Measurements from ENCODE around the gene KIF2B.
"Not testable (repeated sequence)": the region's sequence is repeated elsewhere in the genome, so short reads cannot be mapped to it uniquely, and the experiment has no call there.

KIF2B gene

DNA sequence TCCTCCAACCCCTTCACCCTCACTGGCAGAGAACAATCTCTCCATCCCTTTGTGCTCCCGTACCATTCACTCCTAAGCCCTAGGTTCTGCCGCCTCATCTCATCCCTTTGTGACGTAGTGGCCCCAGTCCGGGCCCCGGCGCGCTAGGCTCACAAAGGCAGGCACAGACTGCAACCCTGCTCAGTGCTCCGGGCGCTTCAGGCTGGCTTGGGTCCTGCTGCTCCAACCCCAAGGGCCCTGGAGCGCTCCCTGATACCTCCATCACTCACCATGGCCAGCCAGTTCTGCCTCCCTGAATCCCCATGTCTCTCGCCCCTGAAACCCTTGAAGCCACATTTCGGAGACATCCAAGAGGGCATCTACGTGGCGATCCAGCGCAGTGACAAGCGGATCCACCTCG is at the start of gene KIF2B:
KIF2B (plus strand) TSS at position 164 of the 400 bp plus-strand sequence; CDS start at position 271, 107 bp downstream.
- no peak for DNase-seq

GRCh38 chr17:53780320-53780719 is 42.4 kb upstream of the KIF2B start:
- no peak for DNase-seq

DNA sequence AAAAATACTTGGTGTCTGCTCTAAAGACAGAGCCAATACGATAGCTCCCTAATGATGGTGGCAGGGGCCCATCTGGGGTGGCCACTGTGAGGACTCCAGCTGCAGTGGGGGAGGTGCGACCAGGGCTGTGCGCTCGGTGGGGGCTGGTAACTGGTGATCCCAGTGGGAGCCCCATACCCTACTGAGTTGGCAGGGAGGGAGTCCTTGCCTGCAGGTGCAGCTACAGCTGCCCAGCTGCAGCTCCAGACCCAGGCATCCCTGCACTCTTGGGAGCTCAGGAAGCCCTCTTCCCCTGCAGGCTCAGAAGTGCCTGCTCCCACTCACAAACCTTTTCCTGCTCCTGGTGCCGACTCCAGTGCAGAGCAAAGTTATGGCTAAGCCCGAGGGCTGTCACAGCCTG is 31.2 kb upstream of the KIF2B start:
- DNase-seq: no peak

DNA sequence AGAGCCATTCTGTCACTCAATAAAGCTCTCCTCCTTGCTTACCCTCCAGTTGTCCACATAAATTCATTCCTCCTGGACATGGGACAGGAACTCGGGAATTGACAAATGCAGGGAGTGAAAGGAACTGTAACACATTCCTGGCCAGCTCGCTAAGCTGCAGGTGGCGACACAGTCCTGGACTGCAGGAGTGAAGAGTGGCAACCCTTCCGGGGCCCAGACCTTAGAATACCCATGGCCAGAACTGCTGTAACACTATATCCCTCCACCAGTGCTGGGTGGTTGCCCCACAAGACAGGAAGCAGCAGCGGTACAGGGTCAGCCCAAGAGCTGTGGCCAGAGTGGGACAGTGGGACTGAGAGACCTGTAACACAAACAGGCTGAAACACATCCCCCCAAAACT is 30.3 kb upstream of the KIF2B start:
- DNase-seq: no peak

- no peak for DNase-seq
These were observed 29.7 kb upstream of the KIF2B start for GRCh38 chr17:53792997-53793396.

GRCh38 chr17:53794875-53795274 is 27.9 kb upstream of the KIF2B start:
- no peak for DNase-seq

- no peak for DNase-seq
These were observed 26.1 kb upstream of the KIF2B start for GRCh38 chr17:53796642-53797041.

- no peak for DNase-seq
These were observed 25.2 kb upstream of the KIF2B start for GRCh38 chr17:53797501-53797900.

- DNase-seq: no peak
These were observed 18.3 kb upstream of the KIF2B start for GRCh38 chr17:53804437-53804836.

GRCh38 chr17:53806473-53806872 is 16.3 kb upstream of the KIF2B start:
- DNase-seq: no peak

GRCh38 chr17:53807286-53807685 is 15.4 kb upstream of the KIF2B start:
- no peak for DNase-seq

GRCh38 chr17:53818271-53818670 is 4.5 kb upstream of the KIF2B start:
- no peak for DNase-seq

GRCh38 chr17:53818929-53819328 is 3.8 kb upstream of the KIF2B start:
- no peak for DNase-seq

- DNase-seq: peak; percentile 6
These were observed 2.8 kb upstream of the KIF2B start for GRCh38 chr17:53819956-53820355.

DNA sequence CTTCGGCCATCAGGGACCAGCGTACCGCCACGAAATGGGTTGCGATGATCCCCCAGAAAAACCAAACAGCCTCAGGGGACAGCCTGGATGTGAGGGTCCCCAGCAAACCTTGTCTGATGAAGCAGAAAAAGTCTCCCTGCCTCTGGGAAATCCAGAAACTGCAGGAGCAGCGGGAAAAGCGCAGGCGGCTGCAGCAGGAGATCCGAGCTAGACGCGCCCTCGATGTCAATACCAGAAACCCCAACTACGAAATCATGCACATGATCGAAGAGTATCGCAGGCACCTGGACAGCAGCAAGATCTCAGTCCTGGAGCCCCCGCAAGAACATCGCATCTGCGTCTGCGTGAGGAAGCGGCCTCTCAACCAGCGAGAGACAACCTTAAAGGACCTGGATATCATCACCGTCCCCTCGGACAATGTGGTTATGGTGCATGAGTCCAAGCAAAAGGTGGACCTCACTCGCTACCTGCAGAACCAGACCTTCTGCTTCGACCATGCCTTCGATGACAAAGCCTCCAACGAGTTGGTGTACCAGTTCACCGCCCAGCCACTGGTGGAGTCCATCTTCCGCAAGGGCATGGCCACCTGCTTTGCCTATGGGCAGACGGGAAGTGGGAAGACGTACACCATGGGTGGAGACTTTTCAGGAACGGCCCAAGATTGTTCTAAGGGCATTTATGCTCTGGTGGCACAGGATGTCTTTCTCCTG is 769 bp downstream of the KIF2B start:
- no peak for DNase-seq

DNA sequence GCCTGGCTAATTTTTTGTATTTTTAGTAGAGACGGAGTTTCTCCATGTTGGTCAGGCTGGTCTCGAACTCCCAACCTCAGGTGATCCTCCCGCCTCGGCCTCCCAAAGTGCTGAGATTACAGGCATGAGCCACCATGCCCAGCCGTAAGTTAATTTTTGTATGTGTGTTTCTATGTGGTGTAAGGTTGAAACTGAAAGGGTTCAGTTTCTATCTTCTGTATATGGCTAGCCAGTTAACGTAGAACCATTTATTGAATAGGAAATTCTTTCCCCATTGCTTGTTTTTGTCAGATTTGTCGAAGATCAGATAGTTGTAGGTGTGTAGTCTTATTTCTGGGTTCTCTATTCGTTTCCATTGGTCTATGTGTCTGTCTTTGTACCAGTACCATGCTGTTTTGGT is 12.0 kb downstream of the KIF2B start:
- DNase-seq: not testable (repeated sequence)

GRCh38 chr17:53837131-53837530 is 14.4 kb downstream of the KIF2B start:
- DNase-seq: no peak

GRCh38 chr17:53844491-53845107 is 21.9 kb downstream of the KIF2B start:
- no peak for DNase-seq

- DNase-seq: not testable (repeated sequence)
These were observed 48.4 kb downstream of the KIF2B start for GRCh38 chr17:53871128-53871527.

Data from NCI-H1694 treated with DMSO at 0.1 percent for 48 hours (cell line).